ENCODE data around the gene GRWD1. TPM values are rescaled to one million over a fixed set of nuclear protein-coding genes. Genes with fewer than 3 reads are reported as not detected.

GRWD1 gene
- total and polyA plus RNA-seq, 2 donors (not counting 1 experiment from before 2014, with no cell fraction given): 10.6 to 40.7 TPM

GRCh38 chr19:48461982-48462655, 16.3 kb downstream of the GRWD1 start:
- no peaks in the 10 kb centered on the region for H3K4me1 ChIP-seq (ENCODE audit: control insufficient read depth in 2 of 2, insufficient read depth in 2 of 2, low read length in 2 of 2)
- no peak overlapping the region for H3K4me3 Mint-ChIP-seq
- H3K27me3 ChIP-seq (replicated peaks in 1 of 4; ENCODE audit: control extremely low read depth in 1 of 4, control insufficient read depth in 3 of 4, insufficient read depth in 4 of 4, low read length in 3 of 4): peaks cover 0 to 3% (median 0%) of the 10 kb centered on the region in 4 experiments
- no peaks in the 10 kb centered on the region for H3K9me3 Mint-ChIP-seq (ENCODE audit: insufficient read depth)
- no peak overlapping the region for H3K4me3 ChIP-seq (ENCODE audit: control extremely low read depth in 1 of 5, extremely low read depth in 1 of 5, insufficient read depth in 1 of 5, low read depth in 2 of 5, low read length in 4 of 5)
- intact Hi-C loops (cut with micrococcal nuclease): no loop called here
- no peak overlapping the region for H2AFZ ChIP-seq (ENCODE audit: insufficient read depth, low read depth, low read length, poor library complexity, severe bottlenecking)
- H3K79me2 ChIP-seq (ENCODE audit: control insufficient read depth, insufficient read depth, low read length): no peaks in the 10 kb centered on the region
- no peak overlapping the region for H3K4me2 ChIP-seq (replicated peaks; ENCODE audit: low read depth, low read length, poor library complexity, severe bottlenecking)
- no peaks in the 10 kb centered on the region for H4K20me1 ChIP-seq (ENCODE audit: control insufficient read depth, insufficient read depth, low read length, poor library complexity, severe bottlenecking)
- ATAC-seq (ENCODE audit: low read depth) (no peak), DNase-seq (no peak)
- no peaks in the 10 kb centered on the region for H3K9me3 ChIP-seq (ENCODE audit: control extremely low read depth in 1 of 3, control insufficient read depth in 2 of 3, insufficient read depth in 1 of 3, low read length in 2 of 3)
- no peaks in the 10 kb centered on the region for H3K4me1 Mint-ChIP-seq
- H3K27ac Mint-ChIP-seq: no peak overlapping the region
- no peaks in the 10 kb centered on the region for H3K36me3 ChIP-seq (replicated peaks in 1 of 2; ENCODE audit: control extremely low read depth in 1 of 2, control insufficient read depth in 1 of 2, extremely low read depth in 1 of 2, insufficient read depth in 2 of 2, low read length in 1 of 2)
- H3K27me3 Mint-ChIP-seq: no peaks in the 10 kb centered on the region
- POLR2A ChIA-PET: no interaction called here
- H3K9ac ChIP-seq (ENCODE audit: low read length): no peak overlapping the region
- CTCF ChIA-PET: no interaction called here
- no peak for TF ChIP-seq EZH2 (IDR thresholded peaks at IDR 0.05; ENCODE audit: borderline replicate concordance, insufficient read depth, low read depth, low read length, poor library complexity, severe bottlenecking)
- TF ChIP-seq, protein P1, sequence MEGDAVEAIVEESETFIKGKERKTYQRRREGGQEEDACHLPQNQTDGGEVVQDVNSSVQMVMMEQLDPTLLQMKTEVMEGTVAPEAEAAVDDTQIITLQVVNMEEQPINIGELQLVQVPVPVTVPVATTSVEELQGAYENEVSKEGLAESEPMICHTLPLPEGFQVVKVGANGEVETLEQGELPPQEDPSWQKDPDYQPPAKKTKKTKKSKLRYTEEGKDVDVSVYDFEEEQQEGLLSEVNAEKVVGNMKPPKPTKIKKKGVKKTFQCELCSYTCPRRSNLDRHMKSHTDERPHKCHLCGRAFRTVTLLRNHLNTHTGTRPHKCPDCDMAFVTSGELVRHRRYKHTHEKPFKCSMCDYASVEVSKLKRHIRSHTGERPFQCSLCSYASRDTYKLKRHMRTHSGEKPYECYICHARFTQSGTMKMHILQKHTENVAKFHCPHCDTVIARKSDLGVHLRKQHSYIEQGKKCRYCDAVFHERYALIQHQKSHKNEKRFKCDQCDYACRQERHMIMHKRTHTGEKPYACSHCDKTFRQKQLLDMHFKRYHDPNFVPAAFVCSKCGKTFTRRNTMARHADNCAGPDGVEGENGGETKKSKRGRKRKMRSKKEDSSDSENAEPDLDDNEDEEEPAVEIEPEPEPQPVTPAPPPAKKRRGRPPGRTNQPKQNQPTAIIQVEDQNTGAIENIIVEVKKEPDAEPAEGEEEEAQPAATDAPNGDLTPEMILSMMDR (IDR thresholded peaks at IDR 0.05): no peak
- 95% methylated on average over 55 of the region's 62 CpGs for WGBS (ENCODE audit: insufficient coverage)
- H3K27ac ChIP-seq (ENCODE audit: low read length in 2 of 2): no peak overlapping the region

DNA sequence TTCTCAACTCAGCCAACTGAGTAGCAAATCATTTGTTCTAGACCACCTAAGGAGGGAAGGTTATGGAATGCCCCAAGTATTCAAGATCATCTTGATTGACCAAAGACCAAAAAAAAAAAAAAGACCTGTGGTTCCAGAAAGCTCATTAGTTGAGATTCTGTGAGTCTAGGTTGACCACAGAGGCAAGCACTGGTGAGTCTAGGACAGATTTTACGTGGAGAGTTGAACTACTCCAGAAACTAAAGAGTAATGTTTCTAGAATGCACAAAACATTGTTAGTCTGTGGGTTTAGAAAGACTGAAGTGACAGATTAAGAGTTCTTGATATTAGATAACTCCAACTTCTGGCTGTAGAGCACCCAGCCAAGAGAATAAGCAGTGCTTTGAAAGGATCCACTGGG, 19.4 kb downstream of the GRWD1 start:
- H3K9me3 Mint-ChIP-seq (ENCODE audit: insufficient read depth): no peaks in the 10 kb centered on the region
- no peak for ATAC-seq (ENCODE audit: low read depth)
- no peaks in the 10 kb centered on the region for H3K9me3 ChIP-seq (ENCODE audit: control extremely low read depth in 1 of 3, control insufficient read depth in 2 of 3, insufficient read depth in 1 of 3, low read length in 2 of 3)
- ChIA-PET CTCF (no interaction called here), POLR2A (no interaction called here)
- H3K27ac ChIP-seq (ENCODE audit: low read length in 2 of 2): no peak overlapping the region
- TF ChIP-seq, protein P1 (IDR thresholded peaks at IDR 0.05): no peak
- TF ChIP-seq EZH2 (IDR thresholded peaks at IDR 0.05; ENCODE audit: borderline replicate concordance, insufficient read depth, low read depth, low read length, poor library complexity, severe bottlenecking): no peak
- H3K4me2 ChIP-seq (replicated peaks; ENCODE audit: low read depth, low read length, poor library complexity, severe bottlenecking): no peak overlapping the region
- intact Hi-C loops (cut with micrococcal nuclease): no loop called here
- no peak for DNase-seq
- WGBS (ENCODE audit: insufficient coverage): 60% methylated on average over 1 of the region's 1 CpG
- H3K4me3 ChIP-seq (ENCODE audit: control extremely low read depth in 1 of 5, extremely low read depth in 1 of 5, insufficient read depth in 1 of 5, low read depth in 2 of 5, low read length in 4 of 5): no peak overlapping the region
- H3K27me3 Mint-ChIP-seq: no peaks in the 10 kb centered on the region
- peaks cover 8% of the 10 kb centered on the region for H3K79me2 ChIP-seq (ENCODE audit: control insufficient read depth, insufficient read depth, low read length)
- H2AFZ ChIP-seq (ENCODE audit: insufficient read depth, low read depth, low read length, poor library complexity, severe bottlenecking): no peak overlapping the region
- peaks cover 6% of the 10 kb centered on the region for H4K20me1 ChIP-seq (ENCODE audit: control insufficient read depth, insufficient read depth, low read length, poor library complexity, severe bottlenecking)
- peaks cover 10% of the 10 kb centered on the region for H3K4me1 Mint-ChIP-seq
- peaks cover 0 to 3% (median 0%) of the 10 kb centered on the region in 4 experiments for H3K27me3 ChIP-seq (replicated peaks in 1 of 4; ENCODE audit: control extremely low read depth in 1 of 4, control insufficient read depth in 3 of 4, insufficient read depth in 4 of 4, low read length in 3 of 4)
- H3K4me1 ChIP-seq (ENCODE audit: control insufficient read depth in 2 of 2, insufficient read depth in 2 of 2, low read length in 2 of 2): peaks cover 10 to 12% of the 10 kb centered on the region in 2 donors
- H3K4me3 Mint-ChIP-seq: no peak overlapping the region
- H3K9ac ChIP-seq (ENCODE audit: low read length): no peak overlapping the region
- H3K27ac Mint-ChIP-seq: no peak overlapping the region
- peaks cover 0 to under 1% of the 10 kb centered on the region in 2 experiments for H3K36me3 ChIP-seq (replicated peaks in 1 of 2; ENCODE audit: control extremely low read depth in 1 of 2, control insufficient read depth in 1 of 2, extremely low read depth in 1 of 2, insufficient read depth in 2 of 2, low read length in 1 of 2)

All from B cell (primary cell).